ENCODE data around the gene TGFBR1.

- TF ChIP-seq CTCF (IDR thresholded peaks at IDR 0.05) (no peak), EZH2phosphoT487 (IDR thresholded peaks at IDR 0.05) (no peak), EZH2 (IDR thresholded peaks at IDR 0.05) (no peak)
Observed at GRCh38 chr9:99167694-99168093, 62.8 kb downstream of the TGFBR1 start.
